Panc1 (cell line): ENCODE measurements around the gene HIF1A. TPM values are rescaled to one million over a fixed set of nuclear protein-coding genes. Genes with fewer than 3 reads are reported as not detected.
A peak's percentile ranks its signal among the peaks of the same experiment; 100 is the strongest.

Experiments
- ATAC-seq: fragments of 200-7000 bp; cut with Tn5 transposase; 2 replicates; pipeline ENCODE4 v1.9.1; 2020; ENCODE audit warnings: mild to moderate bottlenecking, moderate library complexity
- BruUV-seq: library from RNA; stranded (reverse); fragments of 400-500 nt; replicated peaks from 2 replicates; lab custom pipeline; 2021; lab: Mats Ljungman, UMichigan
- CTCF ChIA-PET: fragments of 300-600 bp; sonication (Branson Sonifier 250); formaldehyde crosslinking; loops from one replicate; lab custom pipeline; 2022; ENCODE audit warnings: antibody characterized with exemption; lab: Charles Lee
- POLR2A ChIA-PET: fragments of 300-600 bp; sonication (Branson Sonifier 250); formaldehyde crosslinking; loops from one replicate; lab custom pipeline; 2022; ENCODE audit warnings: antibody characterized with exemption; lab: Charles Lee
- DNase-seq: peaks from one replicate; pipeline ENCODE4 v3.0.0-alpha.2; 2010; ENCODE audit warnings: low read depth, low spot score
- H3K27ac ChIP-seq: 2 replicates; pipeline ENCODE4 v1.5.1; 2011; ENCODE audit warnings: mild to moderate bottlenecking, low read length, inconsistent platforms
- H3K27me3 ChIP-seq: fragments of 200-500 bp; sonication (Bioruptor generic); 2 replicates; pipeline ENCODE4 v1.6.0; 2014; ENCODE audit warnings: low read length, inconsistent platforms; ENCODE audit not compliant: control insufficient read depth, insufficient read depth
- H3K36me3 ChIP-seq: fragments of 200-500 bp; sonication (Bioruptor generic); 2 replicates; pipeline ENCODE4 v1.5.1; 2014; ENCODE audit warnings: inconsistent platforms, mild to moderate bottlenecking, low read length, moderate library complexity; ENCODE audit not compliant: control insufficient read depth, insufficient read depth
- H3K4me1 ChIP-seq: 2 replicates; pipeline ENCODE4 v1.5.1; 2011; ENCODE audit warnings: inconsistent platforms, mild to moderate bottlenecking, low read length, moderate library complexity; ENCODE audit not compliant: control insufficient read depth, insufficient read depth
- H3K4me3 ChIP-seq, 2 experiments: 2 replicates each; pipeline ENCODE4 v1.5.1; 2011 to 2012; ENCODE audit warnings: low read depth in 2 of 2, low read length in 2 of 2, mild to moderate bottlenecking in 2 of 2, inconsistent platforms in 1 of 2, moderate library complexity in 1 of 2
- H3K9me3 ChIP-seq: fragments of 200-500 bp; sonication (Bioruptor generic); 2 replicates; pipeline ENCODE4 v1.5.1; 2014; ENCODE audit warnings: low read depth, mild to moderate bottlenecking, inconsistent platforms, low read length, moderate library complexity; ENCODE audit not compliant: control insufficient read depth, insufficient read depth
- POLR2AphosphoS5 ChIP-seq: IDR thresholded peaks from 2 replicates; pipeline ENCODE4 v1.6.1; 2012; ENCODE audit warnings: mild to moderate bottlenecking, low read depth, low read length, moderate library complexity
- REST ChIP-seq, 2 experiments: IDR thresholded peaks; 2 replicates each; pipeline ENCODE4 v1.6.1; 2011 to 2012; ENCODE audit warnings: low read depth in 2 of 2, control low read depth in 1 of 2, low read length in 1 of 2, mild to moderate bottlenecking in 1 of 2, moderate library complexity in 1 of 2; ENCODE audit not compliant: insufficient read depth in 1 of 2
- SIN3A ChIP-seq: IDR thresholded peaks from 2 replicates; pipeline ENCODE4 v1.6.1; 2012; ENCODE audit warnings: low read depth, mild to moderate bottlenecking, low read length, moderate library complexity, borderline replicate concordance; ENCODE audit not compliant: insufficient read depth
- TCF7L2 ChIP-seq: IDR thresholded peaks from 2 replicates; pipeline ENCODE4 v1.6.1; 2011; ENCODE audit warnings: mild to moderate bottlenecking, low read depth, low read length, inconsistent platforms
- in situ Hi-C: cut with HindIII; loops from 2 replicates; pipeline ENCODE4 v1.10.0; 2016; ENCODE audit warnings: low sequenced_read_pairs, low pct_unique_long_range_greater_than_20kb
- intact Hi-C: fragments of 100-400 bp; cut with micrococcal nuclease; formaldehyde crosslinking; loops from one replicate; pipeline ENCODE4 v1.10.0; 2022; ENCODE audit not compliant: unreplicated experiment
- total RNA-seq: library from RNA; stranded (reverse); gene quantifications from one replicate; pipeline ENCODE4 v1.2.1, GENCODE V29; 2021; ENCODE audit not compliant: unreplicated experiment
- TF ChIP-seq, protein P1 (sequence below): fragments of 450-650 bp; IDR thresholded peaks from 2 replicates; pipeline ENCODE4 v1.5.1; 2017; ENCODE audit warnings: mild to moderate bottlenecking

HIF1A gene
- total RNA-seq, 1 experiment from 2014 or later, result 83.4 TPM

DNA sequence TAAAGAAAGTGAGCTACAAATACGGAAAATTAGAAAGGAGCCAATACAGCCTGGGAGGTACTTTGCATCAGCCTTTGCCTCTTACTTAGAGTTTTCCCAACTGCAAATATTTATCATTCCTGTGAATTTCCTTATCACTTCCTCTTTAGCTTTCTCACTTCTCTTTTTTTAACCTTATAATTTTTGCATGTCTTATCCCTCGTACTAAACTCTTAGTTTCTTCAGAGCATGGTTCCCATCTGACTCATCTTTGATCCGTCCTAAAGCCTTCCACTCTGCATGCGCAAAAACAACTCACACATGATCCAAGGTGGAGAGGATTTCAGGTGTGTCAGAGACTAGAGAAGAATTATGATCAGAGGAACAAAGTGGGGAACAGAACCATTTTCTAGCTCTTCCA is 57.3 kb downstream of the HIF1A start:
- intact Hi-C loops, result no loop called here
- ATAC-seq, result no peak
- BruUV-seq, result no TSS peak
- Histone ChIP-seq H3K4me1 (peaks cover 5% of the 10 kb centered on the region), H3K4me3 (no peak overlapping the region), H3K36me3 (peaks cover 7% of the 10 kb centered on the region; the same call in 1 of the 2 replicates), H3K9me3 (no peaks in the 10 kb centered on the region), H3K27me3 (no peaks in the 10 kb centered on the region), H3K27ac (no peak overlapping the region)
- TF ChIP-seq TCF7L2 (no peak), SIN3A (no peak), POLR2AphosphoS5 (no peak), REST (IDR thresholded peaks at IDR 0.05; ENCODE audit: insufficient read depth in 1 of 2, low read depth in 2 of 2, low read length in 1 of 2) (no peak)
- TF ChIP-seq, protein P1, sequence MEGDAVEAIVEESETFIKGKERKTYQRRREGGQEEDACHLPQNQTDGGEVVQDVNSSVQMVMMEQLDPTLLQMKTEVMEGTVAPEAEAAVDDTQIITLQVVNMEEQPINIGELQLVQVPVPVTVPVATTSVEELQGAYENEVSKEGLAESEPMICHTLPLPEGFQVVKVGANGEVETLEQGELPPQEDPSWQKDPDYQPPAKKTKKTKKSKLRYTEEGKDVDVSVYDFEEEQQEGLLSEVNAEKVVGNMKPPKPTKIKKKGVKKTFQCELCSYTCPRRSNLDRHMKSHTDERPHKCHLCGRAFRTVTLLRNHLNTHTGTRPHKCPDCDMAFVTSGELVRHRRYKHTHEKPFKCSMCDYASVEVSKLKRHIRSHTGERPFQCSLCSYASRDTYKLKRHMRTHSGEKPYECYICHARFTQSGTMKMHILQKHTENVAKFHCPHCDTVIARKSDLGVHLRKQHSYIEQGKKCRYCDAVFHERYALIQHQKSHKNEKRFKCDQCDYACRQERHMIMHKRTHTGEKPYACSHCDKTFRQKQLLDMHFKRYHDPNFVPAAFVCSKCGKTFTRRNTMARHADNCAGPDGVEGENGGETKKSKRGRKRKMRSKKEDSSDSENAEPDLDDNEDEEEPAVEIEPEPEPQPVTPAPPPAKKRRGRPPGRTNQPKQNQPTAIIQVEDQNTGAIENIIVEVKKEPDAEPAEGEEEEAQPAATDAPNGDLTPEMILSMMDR, result no peak
- in situ Hi-C loops, result no loop called here
- DNase-seq, result no peak
- ChIA-PET CTCF (no interaction called here), POLR2A (no interaction called here)

- BruUV-seq, result no TSS peak
- H3K4me3 ChIP-seq, result no peak overlapping the region
- peaks cover 2% of the 10 kb centered on the region; the same call in 1 of the 2 replicates for H3K36me3 ChIP-seq
- in situ Hi-C loops (no loop called here), intact Hi-C loops (no loop called here)
- H3K9me3 ChIP-seq, result no peaks in the 10 kb centered on the region
- CTCF ChIA-PET, result no interaction called here
- TF ChIP-seq, protein P1, result peak; percentile 24
- TF ChIP-seq REST (IDR thresholded peaks at IDR 0.05; ENCODE audit: insufficient read depth in 1 of 2, low read depth in 2 of 2, low read length in 1 of 2), result no peak
- H3K27ac ChIP-seq, result no peak overlapping the region
- H3K4me1 ChIP-seq, result peaks cover 5% of the 10 kb centered on the region
- ATAC-seq, result no peak
- DNase-seq, result no peak
- POLR2A ChIA-PET, result interaction anchor here (0.6 kb wide), 1 partner anchor 1476 kb away, joined by 3 read pairs; no protein-coding TSS in a partner anchor
- H3K27me3 ChIP-seq, result no peaks in the 10 kb centered on the region
Observed at GRCh38 chr14:61753631-61754030, 58.3 kb downstream of the HIF1A start.
